M059J (cell line): ENCODE results near the gene DNAH11. TPM values are rescaled to one million over a fixed set of nuclear protein-coding genes. Genes with fewer than 3 reads are reported as not detected.

Source experiments
- total RNA-seq: library from RNA; depleted of rRNA; stranded (reverse); fragments of >200 nt; shearing (Covaris generic); gene quantifications from 2 replicates; pipeline ENCODE4 v1.2.3, GENCODE V29; 2014; rRNA removed

DNAH11 gene
- total RNA-seq, 1 experiment from 2014 or later, result 7.0 TPM

Other genes with a start within 250 kb of the DNAH11 start
- gene SP4, start 115.0 kb upstream of the DNAH11 start, total RNA-seq, result 6.7 and 37.7 TPM in 2 replicates